K562 (cell line): Measurements from ENCODE around the gene CTF1. TPM values are rescaled to one million over a fixed set of nuclear protein-coding genes. Genes with fewer than 3 reads are reported as not detected.

Source experiments
- ATF6 ChIP-seq: sonication (generic); formaldehyde crosslinking; IDR thresholded peaks from 2 replicates; pipeline ENCODE4 v1.4.0; 2020; ENCODE audit warnings: mild to moderate bottlenecking, missing genetic modification reagents
- E2F8 ChIP-seq: fragments of 450-650 bp; IDR thresholded peaks from 2 replicates; pipeline ENCODE4 v1.7.1; 2018; ENCODE audit warnings: mild to moderate bottlenecking, low read depth; ENCODE audit not compliant: partially characterized antibody
- FOXP4 ChIP-seq: sonication (generic); formaldehyde crosslinking; IDR thresholded peaks from 2 replicates; pipeline ENCODE4 v1.8.0; 2022; ENCODE audit warnings: mild to moderate bottlenecking, missing genetic modification reagents, borderline replicate concordance
- GTF2A2 ChIP-seq: IDR thresholded peaks from 2 replicates; pipeline ENCODE4 v1.6.1; 2016; ENCODE audit warnings: mild to moderate bottlenecking, missing genetic modification characterization, missing compliant biosample characterization
- HIVEP1 ChIP-seq: fragments of 250-450 bp; sonication (Bioruptor Pico); IDR thresholded peaks from 2 replicates; pipeline ENCODE4 v1.4.0; 2020; ENCODE audit warnings: mild to moderate bottlenecking
- ILF3 ChIP-seq: fragments of 450-650 bp; IDR thresholded peaks from 2 replicates; pipeline ENCODE4 v1.6.1; 2018; ENCODE audit warnings: antibody characterized with exemption, mild to moderate bottlenecking, moderate library complexity, borderline replicate concordance
- MAFF ChIP-seq: IDR thresholded peaks from 2 replicates; pipeline ENCODE4 v1.6.1; 2012; ENCODE audit warnings: low read length, improper control_type of control experiment
- NR2F6 ChIP-seq: fragments of 450-650 bp; formaldehyde crosslinking; IDR thresholded peaks from 2 replicates; pipeline ENCODE4 v1.4.0; 2020; ENCODE audit warnings: mild to moderate bottlenecking
- POLR3G ChIP-seq: IDR thresholded peaks from 2 replicates; pipeline ENCODE4 v1.6.1; 2011; ENCODE audit not compliant: insufficient read length, insufficient replicate concordance; ENCODE audit errors: extremely low read depth
- STAG1 ChIP-seq: sonication (generic); formaldehyde crosslinking; IDR thresholded peaks from 2 replicates; pipeline ENCODE4 v1.5.0; 2020; ENCODE audit warnings: missing genetic modification reagents, borderline replicate concordance
- USF1 ChIP-seq: sonication (generic); formaldehyde crosslinking; IDR thresholded peaks from 2 replicates; pipeline ENCODE4 v1.9.0; 2022; ENCODE audit warnings: mild to moderate bottlenecking, missing genetic modification reagents
- ZFPM2 ChIP-seq: fragments of 250-450 bp; sonication (Bioruptor Pico); IDR thresholded peaks from 2 replicates; pipeline ENCODE4 v1.5.1; 2022; ENCODE audit warnings: mild to moderate bottlenecking
- ZNF146 ChIP-seq: IDR thresholded peaks from one replicate; pipeline ENCODE4 v1.6.1; 2018; ENCODE audit warnings: missing compliant biosample characterization; ENCODE audit not compliant: unreplicated experiment
- ZNF239 ChIP-seq: fragments of 250-450 bp; sonication (Bioruptor Pico); IDR thresholded peaks from 2 replicates; pipeline ENCODE4 v1.4.0; 2020; ENCODE audit warnings: mild to moderate bottlenecking
- ZNF668 ChIP-seq: fragments of 250-450 bp; sonication (Bioruptor Pico); IDR thresholded peaks from 2 replicates; pipeline ENCODE4 v1.8.0; 2022; ENCODE audit warnings: mild to moderate bottlenecking, inconsistent platforms
- polyA plus RNA-seq, 8 experiments: library from polyadenylated mRNA; depleted of rRNA in 4 of 8; stranded (reverse) in 5 of 8; unstranded in 3 of 8; fragments of >200 nt; fragmentation: Nextera tagmentation in 2 of 8; fragmentation: Illumina TruSeq in 1 of 8; extraction: Ambion mirVana in 2 of 8; extraction: Trizol in 1 of 8; gene quantifications; 2 replicates each; pipeline versions ENCODE4 v1.2.1 to v1.2.3, GENCODE V29; 2011 to 2014; ENCODE audit warnings: inconsistent platforms in 1 of 8, missing spikeins in 1 of 8
- total RNA-seq, 7 experiments: library from RNA; depleted of rRNA in 6 of 7; stranded (reverse); fragments of >200 nt in 6 of 7; fragmentation: Illumina TruSeq in 2 of 7; extraction: Trizol in 2 of 7; gene quantifications; 2 replicates each; pipeline versions ENCODE4 v1.2.1 to v1.2.3, GENCODE V29; 2011 to 2021; ENCODE audit warnings: low replicate concordance in 1 of 7
- TF ChIP-seq, protein P1 (sequence below): fragments of 250-450 bp; sonication (Bioruptor Pico); IDR thresholded peaks from 2 replicates; pipeline ENCODE4 v1.5.0; 2022; ENCODE audit warnings: mild to moderate bottlenecking

CTF1 gene
- total and polyA plus RNA-seq, 9 of the 15 experiments (the other 6 are each of a cell fraction or from before 2014, with no cell fraction given) = 0.24 to 2.5 (median 0.44) TPM

DNA sequence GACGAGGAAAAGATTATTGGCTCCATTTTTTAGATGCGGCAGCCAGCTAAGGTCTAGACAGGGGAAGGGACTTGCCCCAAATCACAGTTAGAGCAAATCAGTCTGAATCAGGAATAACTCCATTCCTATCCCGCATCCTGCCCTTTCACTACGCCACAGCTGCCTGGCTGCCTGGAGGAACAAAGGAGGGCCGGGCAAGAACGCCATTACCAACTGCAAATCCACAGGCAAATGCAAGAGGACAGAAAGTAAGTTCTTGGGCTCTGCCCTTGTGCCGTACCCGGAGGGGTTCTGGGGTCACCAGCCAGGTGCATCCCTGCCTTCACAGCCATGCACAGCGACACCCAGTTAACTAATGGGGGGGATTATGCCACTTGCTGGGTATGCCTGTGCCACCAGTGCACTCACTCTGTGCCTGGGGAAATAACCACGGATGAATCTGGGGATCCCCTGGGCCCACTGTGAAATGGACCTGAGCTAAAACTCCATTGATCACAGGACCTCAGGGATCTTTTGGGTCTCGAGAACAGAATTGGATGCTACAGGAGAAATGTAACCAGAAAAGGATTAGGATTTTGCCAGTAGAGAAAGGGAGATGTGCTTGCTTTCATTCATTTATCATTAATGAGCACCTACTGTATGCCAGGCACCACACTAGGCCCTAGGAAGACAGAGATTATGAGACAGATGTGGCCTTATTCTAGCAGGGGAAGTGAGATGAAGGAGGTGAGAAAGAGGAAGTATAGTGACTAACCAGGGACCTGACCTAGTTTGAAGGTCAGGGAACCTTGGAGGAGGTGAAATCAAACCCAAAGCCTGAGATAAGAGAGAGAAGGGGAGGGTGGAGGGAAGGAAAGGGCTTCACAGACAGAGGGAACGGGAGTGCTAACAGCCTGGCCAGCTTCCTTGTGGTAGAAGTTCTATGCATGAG is 20.3 kb upstream of the CTF1 start (continued):
- no peak for TF ChIP-seq E2F8
- TF ChIP-seq ZNF146 (CRISPR knock-in tag) = no peak
- TF ChIP-seq MAFF = no peak
- TF ChIP-seq GTF2A2 (tag) = no peak
- TF ChIP-seq ATF6 = no peak
- TF ChIP-seq ILF3 = no peak
- TF ChIP-seq NR2F6 (CRISPR knock-in tag) = no peak
- no peak for TF ChIP-seq ZNF668
- TF ChIP-seq, protein P1, sequence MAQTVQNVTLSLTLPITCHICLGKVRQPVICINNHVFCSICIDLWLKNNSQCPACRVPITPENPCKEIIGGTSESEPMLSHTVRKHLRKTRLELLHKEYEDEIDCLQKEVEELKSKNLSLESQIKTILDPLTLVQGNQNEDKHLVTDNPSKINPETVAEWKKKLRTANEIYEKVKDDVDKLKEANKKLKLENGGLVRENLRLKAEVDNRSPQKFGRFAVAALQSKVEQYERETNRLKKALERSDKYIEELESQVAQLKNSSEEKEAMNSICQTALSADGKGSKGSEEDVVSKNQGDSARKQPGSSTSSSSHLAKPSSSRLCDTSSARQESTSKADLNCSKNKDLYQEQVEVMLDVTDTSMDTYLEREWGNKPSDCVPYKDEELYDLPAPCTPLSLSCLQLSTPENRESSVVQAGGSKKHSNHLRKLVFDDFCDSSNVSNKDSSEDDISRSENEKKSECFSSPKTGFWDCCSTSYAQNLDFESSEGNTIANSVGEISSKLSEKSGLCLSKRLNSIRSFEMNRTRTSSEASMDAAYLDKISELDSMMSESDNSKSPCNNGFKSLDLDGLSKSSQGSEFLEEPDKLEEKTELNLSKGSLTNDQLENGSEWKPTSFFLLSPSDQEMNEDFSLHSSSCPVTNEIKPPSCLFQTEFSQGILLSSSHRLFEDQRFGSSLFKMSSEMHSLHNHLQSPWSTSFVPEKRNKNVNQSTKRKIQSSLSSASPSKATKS = no peak
- TF ChIP-seq ZNF239 (CRISPR knock-in tag) = no peak
- TF ChIP-seq STAG1 = no peak
- TF ChIP-seq HIVEP1 = no peak
- TF ChIP-seq POLR3G = no peak
- no peak for TF ChIP-seq FOXP4
- no peak for TF ChIP-seq USF1 (CRISPR knock-in tag)
- no peak for TF ChIP-seq ZFPM2 (CRISPR knock-in tag)
